ENCODE data around the gene SEMA3B. TPM values are rescaled to one million over a fixed set of nuclear protein-coding genes. Genes with fewer than 3 reads are reported as not detected.
"Not testable (repeated sequence)": the region's sequence is repeated elsewhere in the genome, so short reads cannot be mapped to it uniquely, and the experiment has no call there.

Gene SEMA3B
- 0.44 and 0.60 TPM in 2 replicates for total RNA-seq

DNA sequence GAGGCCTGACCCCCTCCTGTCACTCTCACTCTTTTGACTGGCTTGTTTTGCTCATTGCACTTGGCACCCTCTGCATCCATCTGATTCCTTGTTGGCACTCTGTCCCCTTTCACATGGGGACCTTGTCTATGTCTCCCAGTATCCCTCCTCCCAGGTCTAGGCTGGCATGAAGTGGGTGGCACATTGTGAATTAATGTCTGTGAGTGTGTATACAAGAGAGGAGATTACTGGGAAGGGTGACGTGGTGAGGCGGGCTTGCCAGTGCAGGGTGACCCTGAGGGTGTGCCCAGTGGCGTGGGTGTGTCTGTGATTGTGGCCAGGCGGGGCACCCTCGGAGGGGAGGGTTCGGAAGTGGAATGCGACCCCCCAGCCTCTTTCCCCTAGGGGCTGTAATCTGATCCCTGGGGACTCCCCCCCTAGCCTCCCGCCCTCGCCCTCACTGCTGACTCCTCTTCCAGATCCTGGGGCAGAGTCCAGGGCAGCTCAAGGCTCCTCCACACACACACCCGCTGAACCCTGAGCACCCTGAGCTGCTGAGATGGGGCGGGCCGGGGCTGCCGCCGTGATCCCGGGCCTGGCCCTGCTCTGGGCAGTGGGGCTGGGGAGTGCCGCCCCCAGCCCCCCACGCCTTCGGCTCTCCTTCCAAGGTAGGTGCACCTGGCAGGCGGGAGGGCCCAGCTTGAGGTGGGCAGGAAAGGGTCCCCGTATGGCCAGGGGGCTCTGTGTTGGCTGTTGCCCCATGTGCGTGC is at the start of gene SEMA3B:
TSS of gene SEMA3B (plus strand) at position 445 of the 749 bp plus-strand sequence. CDS start at position 539, 94 bp downstream.
- DNase-seq (ENCODE audit: low read depth in 2 of 2): no peak

DNA sequence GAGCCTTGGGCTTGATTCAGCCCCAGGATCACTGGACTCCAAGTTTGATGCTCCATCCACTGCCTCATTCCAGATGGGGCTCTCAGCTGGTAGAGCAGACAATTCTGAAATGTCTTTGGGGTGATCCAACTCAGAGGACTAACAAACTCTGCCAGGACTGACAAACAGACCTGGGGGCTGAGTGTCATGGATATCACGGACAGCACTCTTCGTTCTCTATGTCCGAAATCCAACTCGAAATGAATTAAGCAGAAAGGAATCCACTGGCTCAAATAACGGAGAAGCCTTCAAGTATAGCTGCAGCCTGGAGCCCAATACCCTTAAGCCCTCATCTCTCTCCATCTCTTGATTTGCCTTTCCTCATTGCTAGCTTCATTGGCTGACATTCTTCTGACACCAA is 49.7 kb upstream of the SEMA3B start:
- DNase-seq (ENCODE audit: low read depth in 2 of 2): no peak

DNA sequence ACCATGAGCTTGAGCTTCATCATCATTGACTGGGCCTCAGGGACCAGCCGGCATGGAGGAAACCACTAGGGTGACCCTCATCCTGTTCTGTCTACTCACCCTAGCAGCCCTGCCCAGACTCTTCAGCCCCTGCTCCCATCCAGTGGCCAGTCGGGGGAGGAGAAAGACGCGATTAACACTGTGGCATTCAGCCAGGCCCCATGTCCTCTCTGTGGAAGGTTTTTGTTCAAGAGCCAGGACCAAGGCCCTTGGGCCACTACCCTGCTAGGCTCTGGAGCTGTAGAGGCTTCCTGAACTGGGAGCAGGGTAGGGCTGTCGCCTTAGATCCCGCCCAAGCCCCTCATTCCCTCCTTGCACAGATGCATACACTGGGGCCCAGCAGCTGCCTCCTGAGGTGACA is 48.8 kb upstream of the SEMA3B start:
- DNase-seq (ENCODE audit: low read depth in 2 of 2): no peak

DNA sequence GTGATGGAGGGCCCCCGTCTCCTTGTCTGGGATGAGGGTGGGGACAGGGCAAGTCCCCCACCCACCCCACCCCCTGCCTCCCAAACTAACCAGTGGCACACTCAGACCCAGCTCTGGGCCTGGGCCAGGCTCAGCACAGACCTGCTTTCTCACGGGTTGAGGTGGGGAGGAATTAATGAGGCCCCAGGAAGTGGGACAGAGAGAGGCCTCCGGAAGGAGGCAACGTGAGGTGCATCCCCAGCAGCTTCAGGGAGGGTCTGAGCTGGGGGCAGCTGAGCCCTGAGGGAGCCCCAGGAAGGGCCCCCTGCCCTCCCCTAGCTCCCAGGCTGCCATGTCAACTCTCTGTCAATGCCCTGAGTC is 47.9 kb upstream of the SEMA3B start:
- DNase-seq (ENCODE audit: low read depth in 2 of 2): no peak

DNA sequence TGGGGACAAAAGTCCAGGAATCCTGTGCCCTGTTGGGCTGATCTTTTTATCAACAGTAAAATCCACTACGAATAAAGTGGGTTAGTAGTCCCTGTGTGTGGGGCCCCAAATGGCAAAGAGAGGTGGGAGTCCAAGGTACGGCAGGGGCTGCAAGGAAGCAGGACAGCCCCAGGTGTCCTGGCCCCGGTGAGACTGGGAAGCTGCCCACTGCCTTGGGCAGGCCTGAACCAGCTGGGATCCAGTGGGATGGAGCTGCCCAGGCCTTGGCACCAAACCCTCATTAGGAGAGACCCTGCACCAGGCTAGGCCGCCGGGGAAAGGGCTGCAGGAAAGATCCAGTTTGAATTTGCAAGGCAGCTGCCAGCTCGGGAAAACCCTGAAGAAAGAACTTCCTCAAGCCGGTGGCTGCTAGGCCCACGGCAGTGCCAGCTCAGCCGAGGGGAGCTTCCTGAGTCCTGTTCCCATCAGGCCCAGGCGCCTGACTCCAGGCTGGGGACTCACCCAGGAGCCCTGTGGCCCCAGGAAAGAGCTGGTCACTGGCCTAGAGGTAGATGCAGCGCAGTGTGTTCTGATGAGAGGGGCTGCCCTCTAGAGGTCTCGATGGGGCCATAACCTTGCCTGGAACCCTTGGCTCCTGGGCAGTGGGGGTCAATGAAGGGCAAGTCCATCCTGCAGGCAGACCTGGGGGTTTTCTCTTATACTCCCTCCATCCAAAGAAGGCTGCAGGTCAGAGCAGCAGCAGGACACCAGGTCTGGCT is 47.4 kb upstream of the SEMA3B start:
- no peak for DNase-seq (ENCODE audit: low read depth in 2 of 2)

DNA sequence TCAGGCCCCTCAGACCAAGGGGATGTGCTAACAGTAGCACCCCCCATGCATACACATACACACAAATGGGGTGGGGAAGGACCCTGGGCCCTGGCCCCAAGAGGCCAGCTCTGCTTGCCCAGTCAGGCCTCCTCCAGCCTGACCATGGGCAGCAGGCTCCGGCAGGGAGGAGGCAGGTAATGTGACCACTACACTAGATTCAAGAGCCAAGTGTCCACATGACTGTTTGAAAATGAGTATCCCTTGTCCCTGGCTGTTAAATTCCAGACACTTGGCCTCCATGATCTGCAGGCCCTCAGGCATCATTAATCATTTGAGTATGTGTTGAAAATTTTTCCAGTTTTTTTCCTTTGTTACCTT is 46.8 kb upstream of the SEMA3B start:
- no peak for DNase-seq (ENCODE audit: low read depth in 2 of 2)

DNA sequence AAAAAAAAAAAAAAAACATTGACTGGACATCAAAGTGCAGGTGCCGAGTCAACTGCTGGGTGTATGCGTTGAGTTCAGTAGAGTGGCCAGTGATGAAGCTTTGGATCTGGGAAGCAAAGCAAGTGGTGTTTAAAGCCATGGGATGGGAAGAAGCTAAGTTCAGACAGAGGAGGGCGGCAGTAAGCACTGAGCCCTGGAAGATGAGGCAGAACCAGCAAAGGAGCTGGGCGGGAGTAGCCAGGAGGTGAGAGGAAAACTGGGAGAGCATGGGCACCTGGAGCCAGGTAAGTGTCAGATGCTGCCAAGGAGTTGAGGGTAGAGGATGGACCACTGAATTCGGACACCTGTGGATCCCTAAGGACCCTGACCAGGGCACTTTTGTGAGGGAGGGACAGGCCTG is 44.3 kb upstream of the SEMA3B start:
- no peak for DNase-seq (ENCODE audit: low read depth in 2 of 2)

DNA sequence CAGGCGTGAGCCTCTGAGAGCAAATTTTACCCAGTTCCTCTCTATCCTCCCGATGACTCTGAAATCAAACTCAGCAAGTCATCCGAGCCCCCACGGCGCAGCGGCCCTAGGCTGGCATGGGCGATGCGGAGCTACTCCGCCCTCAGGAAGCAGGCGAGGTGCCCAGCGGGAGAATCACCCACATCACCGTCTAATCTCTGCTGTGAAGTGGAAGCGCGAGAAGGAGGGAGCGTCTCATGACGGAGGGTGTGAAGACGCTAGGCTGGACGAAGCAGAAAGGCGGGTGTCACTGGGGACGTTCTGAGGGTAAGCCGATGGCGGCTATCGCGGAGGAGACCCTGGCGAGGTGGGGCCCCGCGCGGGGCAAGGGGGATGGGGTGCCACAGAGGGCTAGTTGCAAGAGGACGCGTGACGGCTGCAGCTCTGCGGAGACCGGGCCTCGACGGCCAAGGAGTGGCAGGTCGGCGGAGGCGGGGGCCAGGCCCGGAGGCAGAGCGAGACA is 42.0 kb upstream of the SEMA3B start:
- DNase-seq (ENCODE audit: low read depth in 2 of 2): peak in 1 of 2 donors; percentile 47

DNA sequence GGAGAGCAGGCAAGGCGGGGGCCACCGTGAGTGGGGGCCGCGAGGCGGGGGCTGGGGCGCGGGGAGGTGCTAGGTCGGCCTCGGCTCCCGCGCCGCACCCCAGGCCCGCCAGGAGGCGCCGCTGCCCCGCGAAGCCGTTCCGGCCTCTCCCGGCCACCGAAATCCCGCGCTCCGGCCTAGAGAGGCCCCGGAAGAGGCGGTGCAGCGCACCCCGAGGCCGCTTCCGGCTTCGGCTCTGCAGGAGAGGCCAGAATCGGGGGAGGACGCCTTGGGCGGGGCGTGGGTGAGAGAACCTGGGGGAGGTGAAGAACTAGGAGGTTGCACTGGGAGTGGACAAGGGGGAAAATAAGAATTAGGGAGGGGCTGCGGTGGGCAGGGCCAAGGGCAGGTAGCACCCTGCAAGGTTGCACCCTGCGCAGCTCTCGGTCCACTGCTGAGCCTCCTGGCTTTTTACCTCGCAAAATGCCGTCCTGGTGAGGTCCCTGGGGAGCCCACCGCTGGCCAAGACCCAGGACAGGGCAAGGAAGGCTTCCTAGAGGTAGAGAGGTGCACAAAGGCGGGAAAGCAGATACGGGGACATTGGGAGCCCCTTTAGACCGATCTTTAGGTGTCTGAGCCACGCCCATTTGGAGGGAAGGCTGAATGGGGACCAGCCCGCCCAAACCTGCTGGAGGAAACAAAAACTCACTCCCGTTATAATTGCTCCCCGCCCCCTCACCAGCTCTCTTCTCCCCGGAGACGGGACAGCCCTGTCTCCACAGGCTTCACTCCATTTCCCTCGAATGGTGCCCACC is 41.4 kb upstream of the SEMA3B start:
- peak; percentile 71 to 79 for DNase-seq (ENCODE audit: low read depth in 2 of 2)

DNA sequence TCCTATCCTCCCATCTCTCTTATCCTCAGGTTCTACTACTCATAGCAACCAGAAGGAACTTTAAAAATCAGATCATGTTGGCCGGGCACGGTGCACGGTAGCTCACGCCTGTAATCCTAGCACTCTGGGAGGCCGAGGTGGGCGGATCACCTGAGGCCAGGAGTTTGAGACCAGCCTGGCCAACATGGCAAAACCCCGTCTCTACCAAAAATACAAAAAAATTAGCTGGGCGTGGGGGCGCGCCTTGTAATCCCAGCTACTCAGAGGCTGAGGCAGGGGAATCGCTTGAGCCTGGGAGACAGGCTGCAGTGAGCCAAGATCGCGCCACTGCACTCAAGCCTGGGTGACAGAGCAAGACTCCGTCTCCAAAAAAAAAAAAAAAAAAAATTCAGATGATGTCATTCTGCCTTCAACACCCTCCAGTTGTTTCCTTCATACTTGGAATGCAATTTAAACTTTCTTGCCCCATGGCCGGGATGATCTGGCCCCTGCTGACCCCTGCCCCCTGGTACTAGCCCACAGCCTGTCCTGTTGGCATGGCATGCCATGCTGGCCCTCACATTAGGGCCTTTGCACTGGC is 40.7 kb upstream of the SEMA3B start:
- DNase-seq (ENCODE audit: low read depth in 2 of 2): not testable (repeated sequence)

DNA sequence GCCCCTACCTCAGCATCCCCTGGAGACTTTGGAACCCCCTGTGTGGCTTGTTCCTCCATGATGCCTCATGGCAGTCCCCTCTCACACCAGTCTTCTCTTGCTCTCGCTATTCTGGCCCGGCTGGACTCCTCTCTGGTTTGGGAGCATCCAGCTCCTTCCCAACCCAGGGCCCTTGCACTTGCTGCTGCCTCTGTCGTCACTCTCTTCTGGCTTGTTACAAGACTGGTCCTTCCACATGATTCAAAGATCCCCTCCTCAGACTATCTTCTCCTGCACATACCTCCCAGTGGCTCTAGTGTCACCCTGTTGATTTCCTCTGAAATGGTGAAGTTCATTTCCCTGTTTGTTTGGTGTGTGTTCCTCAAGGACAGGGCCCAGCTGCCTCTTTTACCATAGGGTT is 39.5 kb upstream of the SEMA3B start:
- no peak for DNase-seq (ENCODE audit: low read depth in 2 of 2)

DNA sequence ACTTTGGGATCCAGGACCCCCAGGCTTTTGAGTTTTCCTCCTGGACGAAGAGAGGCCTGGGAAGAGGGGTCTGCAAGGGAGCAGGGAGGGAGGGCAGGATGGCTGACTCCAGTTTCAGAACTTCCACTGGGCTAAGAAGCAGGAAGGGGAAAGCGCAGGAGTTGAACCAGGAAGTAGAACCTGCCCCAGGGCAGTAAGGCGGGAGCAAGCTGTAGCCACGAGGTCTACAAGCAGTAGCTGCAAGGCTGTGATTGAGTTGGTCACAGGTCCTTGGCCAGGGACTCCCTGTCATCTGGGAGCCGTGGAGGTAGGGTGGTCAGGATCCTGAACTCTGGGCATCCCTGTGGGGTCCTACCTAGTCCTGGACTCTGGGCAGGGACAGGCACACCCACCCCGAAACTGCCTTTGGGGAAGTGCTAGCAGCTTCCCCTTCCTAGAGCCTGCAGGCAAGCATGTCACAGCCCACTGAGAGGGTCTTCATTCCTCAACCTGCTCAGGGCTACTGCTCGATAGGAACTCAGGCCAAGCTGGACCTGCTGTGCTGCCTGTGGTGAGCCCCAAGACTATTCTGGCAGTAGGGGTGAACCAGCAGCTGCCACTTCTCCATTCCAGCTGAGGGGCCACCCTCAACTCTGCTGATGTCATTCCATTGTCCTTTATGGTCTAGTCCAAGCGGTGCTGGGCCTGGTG is 38.7 kb upstream of the SEMA3B start:
- DNase-seq (ENCODE audit: low read depth in 2 of 2): no peak

DNA sequence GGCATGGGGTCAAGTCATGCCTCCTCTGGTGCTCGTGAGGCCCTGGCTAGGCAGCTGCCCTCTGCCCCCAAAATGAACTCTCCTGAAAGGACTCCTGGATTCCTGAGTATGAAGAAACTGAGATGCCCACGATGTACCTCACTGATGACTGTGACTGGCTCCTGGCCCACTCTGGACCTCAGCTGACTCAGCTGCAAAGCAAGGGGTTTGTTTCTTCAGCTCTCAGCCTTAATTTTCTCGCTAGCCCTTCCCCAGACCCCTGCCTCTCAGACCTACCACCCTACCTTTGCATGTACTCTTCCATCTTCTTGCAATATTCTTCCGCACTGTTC is 38.2 kb upstream of the SEMA3B start:
- no peak for DNase-seq (ENCODE audit: low read depth in 2 of 2)

DNA sequence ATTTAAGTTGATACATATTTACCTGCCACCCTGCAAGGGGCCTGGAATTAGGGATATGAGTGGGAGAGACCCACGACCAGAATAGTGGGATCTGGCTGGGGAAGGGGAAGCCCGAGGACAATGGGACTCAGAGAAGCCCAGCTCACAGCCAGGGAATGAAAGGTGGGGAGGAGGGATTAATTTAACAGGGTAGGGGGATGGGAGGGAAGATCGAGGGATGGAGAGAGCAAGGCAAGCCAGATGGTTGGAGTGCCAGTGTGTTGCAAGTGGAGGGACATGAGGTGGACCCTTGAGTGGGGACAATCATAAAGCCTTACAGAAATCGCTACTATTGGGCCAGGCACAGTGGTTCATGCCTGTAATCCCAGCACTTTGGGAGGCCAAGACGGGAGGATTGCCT is 37.4 kb upstream of the SEMA3B start:
- no peak for DNase-seq (ENCODE audit: low read depth in 2 of 2)

DNA sequence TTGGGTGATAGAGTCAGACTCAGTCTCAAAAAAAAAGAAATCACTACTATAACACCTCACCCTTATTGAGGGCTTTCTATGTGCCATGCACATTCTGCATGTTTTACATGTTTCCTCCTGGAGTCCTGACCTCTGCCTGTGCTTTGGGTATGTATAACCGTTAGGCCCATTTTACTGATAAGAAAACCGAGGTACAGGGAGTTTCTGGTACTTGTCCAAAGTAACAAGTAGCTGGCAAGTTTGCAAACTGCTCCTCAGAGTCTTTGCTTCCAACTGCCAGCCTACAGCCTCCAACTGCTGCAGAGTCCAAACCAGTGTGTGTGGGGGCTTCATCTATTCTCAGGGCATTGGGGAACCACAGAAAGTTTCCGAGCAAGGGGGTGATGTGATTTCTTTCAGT is 36.6 kb upstream of the SEMA3B start:
- no peak for DNase-seq (ENCODE audit: low read depth in 2 of 2)

DNA sequence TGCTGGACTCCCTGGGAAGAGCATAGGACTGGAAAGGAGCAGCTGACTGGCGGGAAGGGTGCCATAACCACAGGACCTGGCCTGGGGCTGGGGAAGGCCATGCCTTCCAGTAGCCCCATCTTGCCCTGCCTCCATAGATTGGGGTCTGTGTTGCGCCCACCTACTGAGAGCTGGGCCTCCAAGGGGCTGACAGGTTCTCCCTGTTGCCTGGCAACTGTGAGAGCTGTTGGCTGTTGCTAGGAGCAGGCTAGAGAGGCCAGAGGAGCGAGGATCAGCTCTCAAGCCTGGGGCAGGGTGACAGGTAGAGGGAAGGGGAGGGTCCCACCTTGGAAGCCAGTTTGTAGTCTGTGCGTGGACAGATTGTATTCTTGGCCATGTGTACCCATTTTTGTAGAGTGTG is 35.8 kb upstream of the SEMA3B start:
- DNase-seq (ENCODE audit: low read depth in 2 of 2): no peak

DNA sequence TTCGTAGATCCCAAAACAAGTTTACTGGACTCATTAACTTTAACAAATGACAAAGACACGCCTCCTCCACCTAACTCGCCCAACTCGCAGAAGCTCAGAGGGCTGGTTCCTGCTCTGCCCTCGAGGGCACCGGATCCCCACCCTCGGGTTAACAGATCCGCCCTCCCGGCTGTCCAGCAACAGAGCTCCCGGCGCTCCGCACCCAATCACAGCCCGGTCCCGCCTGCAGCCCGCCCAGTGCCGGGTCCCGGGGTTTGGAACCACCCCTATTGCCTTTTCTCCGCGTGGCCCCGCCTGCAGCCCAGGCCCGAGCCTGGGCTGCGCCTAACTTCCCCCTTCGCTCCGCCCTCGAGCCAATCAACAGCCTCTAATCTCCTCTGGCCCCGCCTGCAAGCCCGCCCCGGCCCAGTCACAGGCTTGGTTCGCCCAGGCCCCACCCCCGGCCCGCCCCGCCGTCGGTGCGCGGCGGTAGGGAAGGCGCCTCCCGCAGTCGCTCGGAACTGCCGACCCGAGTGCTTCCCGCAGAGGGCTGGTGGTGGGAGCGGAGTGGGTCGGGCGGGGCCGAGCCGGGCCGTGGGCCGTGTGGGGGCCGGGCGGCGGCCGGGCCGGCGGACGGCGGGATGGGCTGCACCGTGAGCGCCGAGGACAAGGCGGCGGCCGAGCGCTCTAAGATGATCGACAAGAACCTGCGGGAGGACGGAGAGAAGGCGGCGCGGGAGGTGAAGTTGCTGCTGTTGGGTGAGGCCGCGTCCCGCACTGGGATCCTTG is 33.0 kb upstream of the SEMA3B start, which contains the start of gene GNAI2:
TSS of gene GNAI2 (plus strand) at position 489 of the 768 bp plus-strand sequence. CDS start at position 621, 132 bp downstream.
- DNase-seq (ENCODE audit: low read depth in 2 of 2): peak; percentile 99

DNA sequence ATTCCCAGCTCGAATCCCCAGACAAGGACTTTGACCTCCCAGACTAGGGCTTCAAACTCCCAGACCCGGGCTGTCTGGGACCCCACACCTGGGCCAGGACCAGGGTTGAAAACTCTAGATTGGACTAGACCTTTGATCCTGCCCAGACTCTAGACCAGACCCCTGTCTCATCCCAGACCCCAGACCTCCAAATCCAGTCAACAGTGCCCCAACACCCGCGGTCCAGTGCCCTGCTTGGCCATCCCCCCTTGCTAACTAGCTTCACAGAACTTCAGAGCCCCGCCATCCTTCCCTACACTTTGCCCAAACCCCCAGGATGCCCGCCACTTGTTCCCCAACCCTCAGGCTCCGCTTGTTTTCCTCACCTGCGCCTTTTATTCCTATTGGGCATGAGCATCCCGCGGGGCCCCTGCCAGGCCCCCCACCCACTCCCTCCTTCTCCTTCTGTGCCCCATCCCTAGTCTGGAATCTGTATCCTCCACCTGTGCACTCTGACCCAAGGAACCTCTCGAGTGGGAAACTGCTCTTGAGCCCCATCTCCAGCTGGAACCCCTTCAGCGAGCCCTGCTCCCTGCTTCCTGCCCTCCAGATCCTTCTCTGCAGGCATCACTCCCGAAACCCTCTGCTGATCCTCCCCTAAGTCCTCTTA is 32.3 kb upstream of the SEMA3B start:
- DNase-seq (ENCODE audit: low read depth in 2 of 2): no peak

DNA sequence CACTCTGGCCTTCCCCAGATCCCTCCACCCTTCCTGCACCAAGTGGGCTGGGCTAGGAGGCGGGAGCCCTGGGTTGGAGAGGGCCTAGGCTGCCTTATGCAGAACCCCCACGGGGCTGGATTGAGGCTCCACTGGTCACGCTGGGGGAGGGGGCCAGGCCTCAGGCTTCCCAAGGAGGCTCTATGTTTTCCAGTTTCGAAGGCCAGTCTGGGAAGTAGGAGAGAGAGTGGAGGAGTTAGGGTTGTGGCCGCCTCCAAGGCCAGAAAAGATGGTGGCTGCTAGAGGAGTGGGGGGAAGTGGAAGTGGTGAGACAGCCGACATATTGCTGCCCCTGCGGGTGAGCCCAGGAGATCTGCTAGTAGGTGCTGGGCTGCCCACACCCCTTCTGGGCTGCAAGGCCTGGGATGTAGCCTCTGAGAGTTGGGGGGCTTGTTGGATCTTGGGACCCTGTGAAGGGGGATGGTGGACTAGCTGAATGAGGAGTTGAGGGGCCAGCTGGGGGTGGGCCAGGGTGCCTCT is 31.8 kb upstream of the SEMA3B start:
- peak in 1 of 2 donors; percentile 59 for DNase-seq (ENCODE audit: low read depth in 2 of 2)

All from lung microvascular endothelial cell (primary cell).